ENCODE measurements around the gene STOX1.

DNA sequence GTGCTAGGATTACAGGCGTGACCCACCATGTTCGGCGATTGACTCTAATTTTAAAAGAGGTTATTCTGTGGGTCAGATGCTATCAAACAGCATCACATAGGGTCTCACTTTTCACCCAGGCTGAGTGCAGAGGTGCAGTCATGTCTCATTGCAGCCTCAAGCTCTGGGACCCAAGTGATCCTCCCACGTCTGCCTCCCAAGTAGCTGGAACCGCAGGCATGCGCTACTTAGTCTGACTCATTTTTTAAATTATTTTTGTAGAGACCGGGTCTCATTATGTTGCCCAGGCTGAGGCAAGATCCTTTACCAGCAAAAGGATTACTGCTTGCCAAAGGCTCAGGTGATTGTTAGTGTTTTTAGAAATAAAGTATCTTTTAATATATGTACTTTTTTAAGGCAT, 42.9 kb upstream of the STOX1 start:
- TF ChIP-seq, protein P1, sequence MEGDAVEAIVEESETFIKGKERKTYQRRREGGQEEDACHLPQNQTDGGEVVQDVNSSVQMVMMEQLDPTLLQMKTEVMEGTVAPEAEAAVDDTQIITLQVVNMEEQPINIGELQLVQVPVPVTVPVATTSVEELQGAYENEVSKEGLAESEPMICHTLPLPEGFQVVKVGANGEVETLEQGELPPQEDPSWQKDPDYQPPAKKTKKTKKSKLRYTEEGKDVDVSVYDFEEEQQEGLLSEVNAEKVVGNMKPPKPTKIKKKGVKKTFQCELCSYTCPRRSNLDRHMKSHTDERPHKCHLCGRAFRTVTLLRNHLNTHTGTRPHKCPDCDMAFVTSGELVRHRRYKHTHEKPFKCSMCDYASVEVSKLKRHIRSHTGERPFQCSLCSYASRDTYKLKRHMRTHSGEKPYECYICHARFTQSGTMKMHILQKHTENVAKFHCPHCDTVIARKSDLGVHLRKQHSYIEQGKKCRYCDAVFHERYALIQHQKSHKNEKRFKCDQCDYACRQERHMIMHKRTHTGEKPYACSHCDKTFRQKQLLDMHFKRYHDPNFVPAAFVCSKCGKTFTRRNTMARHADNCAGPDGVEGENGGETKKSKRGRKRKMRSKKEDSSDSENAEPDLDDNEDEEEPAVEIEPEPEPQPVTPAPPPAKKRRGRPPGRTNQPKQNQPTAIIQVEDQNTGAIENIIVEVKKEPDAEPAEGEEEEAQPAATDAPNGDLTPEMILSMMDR (IDR thresholded peaks at IDR 0.05), result no peak
- TF ChIP-seq EZH2 (IDR thresholded peaks at IDR 0.05), result no peak
